ENCODE results near the gene PFDN1. TPM values are rescaled to one million over a fixed set of nuclear protein-coding genes. Genes with fewer than 3 reads are reported as not detected.

The PFDN1 gene
- total and polyA plus RNA-seq, 2 experiments from 2014 or later, result 119 to 256 TPM

GRCh38 chr5:140259500-140259899, 43.4 kb downstream of the PFDN1 start:
- H3K27ac Mint-ChIP-seq, result peak overlapping the region; percentile 56
- H3K79me2 ChIP-seq (replicated peaks; ENCODE audit: insufficient read depth), result peaks cover 55% of the 10 kb centered on the region
- no peak for TF ChIP-seq STAT1 (IDR thresholded peaks at IDR 0.05; ENCODE audit: unreplicated experiment)
- no peak for TF ChIP-seq ETS1 (IDR thresholded peaks at IDR 0.05)
- no peak for TF ChIP-seq ZNF462 (CRISPR knock-in tag; IDR thresholded peaks at IDR 0.05)
- no peak for TF ChIP-seq CREB1 (CRISPR knock-in tag; IDR thresholded peaks at IDR 0.05; ENCODE audit: low read depth)
- no peak for TF ChIP-seq JUNB (IDR thresholded peaks at IDR 0.05; ENCODE audit: unreplicated experiment)
- no peak for TF ChIP-seq REST (IDR thresholded peaks at IDR 0.05; ENCODE audit: unreplicated experiment)
- TF ChIP-seq NANOG (IDR thresholded peaks at IDR 0.05; ENCODE audit: borderline replicate concordance), result no peak
- no peak for TF ChIP-seq ZNF331 (CRISPR knock-in tag; IDR thresholded peaks at IDR 0.05; ENCODE audit: low read depth)
- no peak for TF ChIP-seq EZH2 (IDR thresholded peaks at IDR 0.05; ENCODE audit: low read depth, unreplicated experiment)
- no peak for TF ChIP-seq EZH2phosphoT487 (IDR thresholded peaks at IDR 0.05; ENCODE audit: unreplicated experiment)
- TF ChIP-seq POLR2AphosphoS5 (IDR thresholded peaks at IDR 0.05; ENCODE audit: low read depth), result no peak
- TF ChIP-seq CTCF (conservative IDR thresholded peaks at IDR 0.05; ENCODE audit: low read depth in 2 of 2), result no peak

More at GRCh38 chr5:140259500-140259899, 43.4 kb downstream of the PFDN1 start:
- no peak overlapping the region for H3K4me3 ChIP-seq
- Mint-ChIP-seq H3K27me3 (ENCODE audit: insufficient read depth, low read depth, poor library complexity) (peaks cover 2% of the 10 kb centered on the region), H3K9me3 (no peaks in the 10 kb centered on the region; the same call in 2 of the 3 replicates), H3K4me3 (no peak overlapping the region; the same call in 2 of the 3 replicates), H3K4me1 (peaks cover 21% of the 10 kb centered on the region), H3K36me3 (ENCODE audit: low read depth) (peaks cover 24% of the 10 kb centered on the region)
- no peaks in the 10 kb centered on the region for H3F3A ChIP-seq (replicated peaks; ENCODE audit: low read depth)
- H3K36me3 ChIP-seq (ENCODE audit: insufficient read depth), result no peaks in the 10 kb centered on the region
- H3K4me1 ChIP-seq (ENCODE audit: insufficient read depth), result peaks cover 9% of the 10 kb centered on the region
- DNase-seq (ENCODE audit: low spot score), result peak; percentile 23
- H2AFZ ChIP-seq, result no peak overlapping the region
- H3K9me2 ChIP-seq (ENCODE audit: insufficient read depth), result no peaks in the 10 kb centered on the region
- H3K27me3 ChIP-seq (ENCODE audit: insufficient read depth), result no peaks in the 10 kb centered on the region
- peaks cover 10% of the 10 kb centered on the region; the same call in 1 of the 2 replicates for H4K20me1 ChIP-seq (replicated peaks; ENCODE audit: insufficient read depth)
- H3K4me2 ChIP-seq, result no peak overlapping the region
- H3K27ac ChIP-seq (ENCODE audit: low read depth), result peak overlapping the region; percentile 33; the same call in 1 of the 2 replicates
- ATAC-seq, result 0 out of 3 replicates have a peak, but pooled peaks have one; percentile 31

Measured in GM23338 (cell line).